Activated CD4-positive, CD25-positive, alpha-beta regulatory T cell treated with anti-CD3 and anti-CD28 coated beads, Interleukin-2, amount 50 U/mL, for 16 hours (primary cell): Measurements from ENCODE around the gene LHX6.
A peak's percentile ranks its signal among the peaks of the same experiment; 100 is the strongest.

ENCODE experiments used
- DNase-seq: peaks from one replicate; pipeline ENCODE4 v3.0.0-alpha.2; 2020; ENCODE audit warnings: low read depth, low spot score

The LHX6 gene

DNA sequence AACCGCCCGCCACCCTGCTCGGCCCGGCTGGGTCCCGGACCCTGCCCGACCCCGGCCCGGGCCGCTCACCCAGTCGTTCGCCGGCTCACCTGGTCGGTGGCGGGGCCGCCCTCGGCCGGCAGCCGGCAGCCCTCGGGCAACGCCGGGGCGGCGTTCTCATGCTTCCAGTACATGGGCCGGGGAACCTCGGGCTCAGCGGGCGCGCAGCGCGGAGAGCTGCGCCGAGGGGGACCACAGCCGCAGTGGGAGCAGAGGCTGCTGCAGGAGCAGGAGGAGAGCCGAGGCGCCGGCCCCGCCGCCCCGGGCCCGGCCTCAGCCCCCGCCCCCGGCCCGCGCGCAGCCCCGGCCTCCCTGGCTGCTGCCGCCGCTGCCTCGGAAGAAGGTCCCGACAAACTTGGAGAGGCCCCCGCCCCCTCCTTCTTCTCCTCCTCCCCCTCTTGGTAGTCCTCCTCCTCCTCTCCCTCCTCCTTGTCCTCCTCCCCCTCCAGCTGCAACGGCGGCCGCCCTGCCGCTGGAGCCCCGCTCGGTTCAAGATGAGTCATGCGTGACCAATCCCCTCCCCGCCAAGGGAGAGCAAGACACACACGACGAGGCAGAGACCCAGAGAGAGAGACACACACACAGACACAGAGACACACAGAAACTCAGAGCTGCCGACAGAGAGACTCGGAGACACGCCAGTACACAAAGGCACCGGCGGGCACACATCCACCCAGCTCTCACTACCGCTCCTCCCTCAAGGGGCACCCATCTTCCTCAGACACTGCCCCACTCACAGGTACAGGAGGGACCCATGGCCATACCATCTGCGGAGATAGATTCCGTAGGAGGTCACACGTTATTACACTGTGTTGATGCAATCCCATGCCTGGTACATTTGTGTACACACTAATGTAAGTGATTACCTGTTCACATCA is at the start of gene LHX6:
TSS of gene LHX6 (minus strand) at position 390 of the 917 bp plus-strand sequence. CDS start at position 173, 217 bp downstream.
- DNase-seq, result no peak

DNA sequence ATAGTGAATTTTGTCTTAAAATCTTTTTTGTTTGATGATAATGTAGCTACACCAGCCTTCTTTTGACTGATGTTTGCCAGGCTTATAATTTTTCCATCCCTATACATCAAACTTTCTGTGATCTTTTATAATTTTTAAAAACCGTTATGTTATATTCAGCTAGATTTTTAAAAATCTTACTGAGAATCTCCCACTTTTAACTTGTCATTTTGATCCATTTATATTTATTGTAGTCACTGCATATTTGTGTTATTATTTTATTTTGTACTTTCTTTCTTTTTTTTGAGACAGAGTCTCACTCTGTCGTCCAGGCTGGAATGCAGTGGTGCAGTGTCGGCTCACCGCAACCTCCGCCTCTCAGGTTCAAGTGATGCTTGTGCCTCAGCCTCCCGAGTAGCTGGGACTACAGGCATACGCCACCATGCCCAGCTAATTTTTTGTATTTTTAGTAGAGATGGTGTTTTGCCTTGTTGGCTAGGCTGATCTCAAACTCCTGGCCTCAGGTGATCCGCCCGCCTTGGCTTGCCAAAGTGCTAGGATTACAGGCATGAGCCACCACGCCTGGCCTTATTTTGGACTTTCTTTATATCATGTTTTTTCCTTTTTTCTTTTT is 48.6 kb upstream of the LHX6 start:
- DNase-seq, result no peak

- DNase-seq, result no peak
These were observed 47.3 kb upstream of the LHX6 start for GRCh38 chr9:122276096-122276495.

GRCh38 chr9:122274055-122274454 is 45.3 kb upstream of the LHX6 start:
- DNase-seq, result no peak

GRCh38 chr9:122268041-122268814 is 39.5 kb upstream of the LHX6 start:
- DNase-seq, result no peak

DNA sequence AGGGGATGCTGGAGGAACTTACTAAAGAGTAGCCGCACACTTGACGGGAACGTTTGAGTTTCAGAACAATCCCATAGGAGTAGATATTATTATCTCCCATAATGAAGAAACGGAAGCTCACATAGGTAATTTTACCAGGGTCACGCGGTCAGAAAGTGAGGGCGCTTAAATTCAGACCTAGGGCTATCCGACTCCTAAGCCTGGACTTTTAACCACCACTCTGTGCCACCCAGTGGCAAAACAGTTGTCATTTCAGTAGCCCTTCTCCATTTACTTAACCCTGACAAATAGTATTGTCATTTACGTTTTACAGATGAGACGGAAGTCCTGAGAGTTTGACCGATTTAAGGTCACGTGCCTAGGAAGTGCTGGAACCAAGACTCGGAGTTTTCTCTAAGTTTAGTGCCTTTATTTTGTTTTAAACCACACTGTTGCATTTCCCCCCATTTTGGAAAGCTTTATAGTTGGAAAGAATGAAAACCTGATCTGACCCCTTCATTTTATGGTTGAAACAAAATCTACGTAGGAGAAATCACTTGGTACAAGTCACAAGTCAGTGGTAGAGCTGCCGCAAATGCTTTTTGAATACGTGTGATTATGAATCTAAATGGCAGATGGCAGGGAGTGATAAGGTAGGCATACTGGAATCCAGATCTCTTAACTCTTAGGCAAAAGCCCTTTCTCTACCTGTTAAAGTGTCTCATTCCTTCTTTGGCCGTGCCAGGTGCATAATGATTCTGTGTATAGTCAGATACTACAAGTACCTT is 36.6 kb upstream of the LHX6 start:
- no peak for DNase-seq

- peak; percentile 83 for DNase-seq
These were observed 35.8 kb upstream of the LHX6 start, which contains the start of the genes MRRF and RBM18 for GRCh38 chr9:122264360-122265148. Gene MRRF, plus strand, starts transcription at chr9:122264882. Its CDS starts 6,010 bp downstream, at chr9:122270892. Gene RBM18, minus strand, starts transcription at chr9:122264840. Its CDS starts 3,348 bp downstream, at chr9:122261492.

- DNase-seq, result no peak
These were observed 35.1 kb upstream of the LHX6 start for GRCh38 chr9:122263699-122264349.

- no peak for DNase-seq
These were observed 33.3 kb upstream of the LHX6 start for GRCh38 chr9:122262073-122262472.

- no peak for DNase-seq
These were observed 32.7 kb upstream of the LHX6 start for GRCh38 chr9:122261469-122261881.

GRCh38 chr9:122258886-122259415 is 30.2 kb upstream of the LHX6 start:
- no peak for DNase-seq

DNA sequence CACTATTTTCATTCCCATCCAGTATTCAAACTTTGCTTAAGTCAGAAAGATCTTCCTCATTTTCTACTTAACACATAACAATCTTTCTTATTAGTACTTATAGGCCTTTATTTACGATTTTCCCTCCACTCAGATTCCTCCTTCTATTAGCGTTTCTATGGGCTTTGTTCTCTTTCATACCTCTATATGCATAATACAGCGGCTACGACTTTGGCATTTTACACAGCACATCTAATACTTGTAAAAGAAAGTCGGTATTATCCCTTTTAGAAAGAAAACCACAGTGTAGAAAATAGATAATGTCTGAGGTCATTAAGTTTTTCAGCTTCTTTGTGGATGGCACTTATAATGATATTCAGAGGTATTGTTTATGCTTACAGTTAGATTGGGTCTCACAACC is 27.4 kb upstream of the LHX6 start:
- no peak for DNase-seq

DNA sequence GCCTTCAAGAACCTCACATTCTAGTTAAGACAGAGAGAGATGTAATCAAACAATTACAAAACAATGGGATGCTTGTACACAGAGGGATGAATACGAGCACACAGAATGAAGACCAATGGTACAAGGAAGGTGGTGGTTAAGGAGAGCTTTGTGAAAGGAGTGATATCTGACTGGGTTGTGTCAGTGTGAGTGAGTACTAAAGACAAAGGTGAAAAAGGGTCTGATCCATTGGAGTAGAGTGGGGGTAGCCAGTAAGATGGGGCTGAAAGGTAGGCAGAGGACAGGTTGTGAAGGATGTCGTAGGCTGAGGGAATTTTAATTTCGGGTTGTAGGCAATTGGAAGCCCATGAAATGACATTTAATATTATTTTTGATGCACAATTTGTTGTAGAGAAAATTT is 26.0 kb upstream of the LHX6 start:
- DNase-seq, result no peak

DNA sequence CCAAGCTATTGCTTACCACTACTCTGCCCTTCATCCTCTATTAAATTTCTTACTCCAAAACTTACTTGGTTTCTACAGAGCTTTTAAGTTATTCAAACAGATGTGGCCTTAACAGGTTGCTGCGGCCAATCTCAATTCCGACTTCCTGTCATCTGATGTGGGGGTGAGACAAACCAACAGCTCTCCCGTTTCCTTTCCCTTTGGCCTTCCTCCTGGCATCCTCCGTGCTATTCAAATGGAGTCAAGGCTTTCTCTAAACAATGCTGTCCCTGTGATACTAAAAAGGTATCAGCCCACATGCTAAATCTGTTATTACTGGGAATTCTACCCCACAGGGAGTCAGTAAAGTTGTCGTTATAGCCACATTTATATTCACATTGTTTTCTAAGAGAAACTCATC is 24.0 kb upstream of the LHX6 start:
- DNase-seq, result no peak

DNA sequence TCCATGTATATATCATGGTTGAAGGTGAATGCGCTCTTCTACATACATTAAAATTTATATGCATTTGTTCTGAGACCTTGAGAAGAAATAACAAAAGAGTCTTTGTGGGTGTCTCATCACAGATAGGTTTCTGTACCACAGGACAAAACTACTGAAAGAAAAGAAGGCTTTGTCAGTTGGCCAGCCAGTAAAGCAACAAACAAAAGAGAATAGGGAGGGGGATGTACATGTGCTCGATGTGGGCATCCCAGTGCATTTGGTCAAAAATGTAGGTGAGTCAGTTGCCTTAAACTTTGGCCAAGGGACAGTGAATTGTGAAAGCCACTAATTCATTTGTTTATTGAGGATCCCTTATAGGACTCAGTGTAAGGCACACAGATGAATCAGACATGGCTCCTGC is 22.6 kb upstream of the LHX6 start:
- no peak for DNase-seq

DNA sequence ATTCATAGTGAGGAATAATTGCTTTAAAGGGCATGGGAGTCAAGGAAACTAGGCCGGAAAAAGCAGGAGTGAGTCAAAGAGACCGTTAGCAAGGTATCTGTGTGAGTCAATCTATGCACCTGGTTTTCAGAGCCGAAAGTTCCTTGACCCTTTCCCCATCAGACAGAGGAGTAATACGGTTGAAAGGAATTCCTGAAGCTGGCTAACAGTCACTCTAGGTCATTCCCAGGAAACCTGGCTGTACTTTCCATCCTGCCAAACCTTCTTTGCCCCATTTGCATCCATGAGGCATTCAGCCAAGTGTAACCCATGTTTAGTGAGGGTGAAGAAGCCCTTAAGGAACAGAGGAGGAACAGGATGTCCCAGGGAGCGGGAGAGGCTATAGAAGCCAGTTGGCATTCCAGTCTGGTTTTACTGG is 19.7 kb upstream of the LHX6 start:
- DNase-seq, result no peak

DNA sequence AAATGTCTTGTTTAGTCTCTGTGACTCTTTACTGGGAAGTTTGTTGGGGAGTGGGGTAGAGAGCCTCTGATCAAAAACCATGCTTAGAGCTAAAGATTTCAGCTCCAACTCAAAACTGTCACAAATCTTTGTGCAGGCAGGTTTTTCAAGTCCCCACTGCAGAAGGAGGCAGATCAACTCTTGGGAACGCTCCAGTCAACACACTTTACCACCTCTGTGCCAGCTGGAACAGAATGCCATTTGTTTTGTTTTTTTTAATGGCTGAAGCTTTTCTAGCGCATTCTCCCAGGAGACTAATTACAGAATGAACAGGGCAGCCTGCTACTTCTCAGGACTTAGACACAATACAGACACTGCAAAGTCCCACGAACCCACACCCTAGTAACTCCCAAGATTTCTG is 17.9 kb upstream of the LHX6 start:
- no peak for DNase-seq

DNA sequence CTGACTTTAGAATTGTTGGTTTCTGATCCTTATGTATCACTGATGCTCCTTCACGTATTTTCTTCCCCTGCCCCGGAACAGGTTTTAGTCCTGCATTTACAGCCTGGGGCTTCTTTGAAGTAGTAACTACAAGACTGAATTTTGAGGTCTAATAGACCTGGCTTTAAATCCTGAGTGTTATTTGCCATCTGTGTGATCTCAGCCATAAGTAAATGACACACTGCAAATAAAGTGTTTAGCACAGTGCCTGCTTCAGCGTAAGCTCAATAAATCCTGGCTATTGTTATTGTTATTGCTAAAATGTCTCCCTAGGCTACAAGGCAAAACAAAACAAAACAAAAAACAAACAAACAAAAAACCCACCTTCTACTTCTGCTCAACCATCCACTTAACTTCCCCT is 15.6 kb upstream of the LHX6 start:
- DNase-seq, result no peak

DNA sequence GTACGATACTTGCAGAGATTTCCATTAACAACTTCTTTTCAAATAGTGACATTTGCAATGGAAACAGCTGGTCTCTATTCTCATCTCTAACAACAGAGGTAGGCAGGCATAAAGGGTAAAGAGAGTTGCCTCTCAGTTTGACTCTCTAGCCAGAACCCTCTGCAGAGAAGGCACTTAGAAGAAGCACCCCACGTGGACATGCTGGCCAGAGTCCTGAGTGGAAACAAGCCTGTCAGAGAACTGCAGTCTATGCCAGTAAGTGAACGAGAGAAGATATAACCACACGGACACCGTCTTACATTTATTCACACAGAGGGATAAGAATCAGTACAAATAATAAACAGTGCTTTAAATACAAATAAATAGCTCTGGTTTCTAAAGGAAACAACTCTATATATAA is 11.0 kb upstream of the LHX6 start:
- DNase-seq, result no peak

DNA sequence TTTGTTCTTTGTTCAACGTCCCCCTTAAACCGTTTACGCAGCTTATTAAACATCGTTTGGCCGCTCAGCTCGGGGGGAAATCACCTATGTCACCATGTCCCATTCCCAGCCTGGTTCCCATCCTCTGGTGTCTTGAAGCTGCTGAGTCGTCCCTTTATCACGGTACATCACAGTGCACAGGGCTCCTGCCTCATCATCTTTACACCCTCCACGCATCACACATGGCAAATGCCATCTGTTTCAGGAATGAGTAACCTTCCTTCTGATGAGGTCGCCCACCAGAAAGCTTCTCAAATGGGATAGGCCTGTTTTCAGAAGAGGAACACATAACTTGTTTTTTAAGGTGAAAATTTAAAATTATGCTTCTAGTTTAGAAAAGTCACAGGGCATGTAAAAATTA is 7.9 kb upstream of the LHX6 start:
- DNase-seq, result no peak
